GM19438 (cell line): ENCODE data around the gene MRPL51.

Experiments used
- ATAC-seq: cut with Tn5 transposase; IDR thresholded peaks from one replicate; pipeline ENCODE4 v1.9.1; 2021; ENCODE audit warnings: low read depth; ENCODE audit not compliant: unreplicated experiment

Gene MRPL51

DNA sequence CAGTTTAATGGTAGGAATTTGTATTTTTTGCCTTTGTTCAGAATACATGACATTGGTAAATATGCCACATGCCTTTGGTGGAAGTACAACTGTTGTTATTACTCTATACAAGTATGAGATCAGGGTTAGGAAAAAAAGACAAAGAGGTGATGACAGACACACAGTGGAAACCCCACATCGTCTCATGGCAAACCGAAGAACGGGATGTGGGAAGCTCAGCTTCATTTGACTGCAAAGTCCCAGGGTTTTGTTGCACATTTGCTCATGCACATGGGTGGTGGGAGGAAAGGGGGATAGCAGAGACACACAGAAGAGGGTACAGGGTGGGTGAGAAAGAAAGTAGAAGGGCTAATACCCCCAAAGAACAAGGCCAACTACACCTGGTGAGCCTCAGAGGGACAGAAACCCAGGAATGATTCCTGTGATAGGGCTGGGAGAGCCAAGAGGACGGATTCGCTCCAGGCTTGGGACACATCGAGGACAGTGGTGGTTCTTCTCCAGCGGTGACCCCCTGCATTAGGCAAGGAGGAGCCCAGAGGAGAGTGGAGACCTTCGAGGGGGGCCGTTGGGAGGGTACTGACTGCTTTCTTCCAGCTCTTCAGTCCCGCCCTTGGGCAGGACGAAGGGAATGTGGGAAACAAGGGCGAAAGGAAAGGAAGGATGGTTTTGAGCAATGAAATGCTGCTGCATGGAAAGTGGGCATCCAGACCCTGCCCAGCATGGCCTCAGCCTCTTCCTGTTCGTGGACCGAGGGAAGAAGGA, 30.6 kb downstream of the MRPL51 start:
- ATAC-seq = no peak

DNA sequence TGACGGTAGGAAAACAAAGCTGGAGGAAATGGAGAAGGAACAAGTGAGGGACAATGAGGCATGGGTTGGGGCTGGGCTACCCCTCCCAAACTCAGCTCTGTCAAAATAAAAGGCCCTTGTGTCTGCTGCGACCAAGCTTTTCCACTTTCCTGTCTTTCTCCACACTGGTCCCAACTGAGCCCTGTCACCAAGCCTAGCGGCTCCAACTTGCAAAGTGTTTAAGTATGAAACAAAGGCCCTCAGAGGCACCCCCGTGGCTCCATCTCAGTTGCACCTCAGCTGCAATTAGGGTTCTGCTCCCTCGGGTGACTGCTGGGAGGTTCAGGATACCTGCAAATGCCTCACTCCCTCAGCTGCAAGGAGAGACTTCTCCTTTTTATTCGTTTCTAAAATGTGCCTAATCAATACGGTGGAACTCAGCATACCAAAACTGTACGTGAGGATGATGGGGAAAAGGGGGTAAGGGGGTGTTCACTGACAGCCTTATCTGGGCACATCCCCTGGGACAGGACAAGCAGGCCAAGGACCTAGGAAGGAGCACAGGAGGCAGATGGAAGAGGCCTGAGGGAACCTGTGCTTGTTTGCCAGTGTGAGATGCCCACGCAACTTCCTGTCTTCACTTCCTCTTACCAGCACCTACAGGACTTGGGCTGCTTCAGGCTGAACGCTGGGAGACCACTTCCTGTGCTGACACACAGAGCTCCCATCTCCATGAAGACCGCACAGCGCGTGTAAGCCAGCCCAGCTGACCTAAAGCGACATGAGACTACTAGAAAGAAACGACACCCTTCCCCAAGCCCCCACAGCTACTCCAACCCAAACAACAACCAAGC, 31.4 kb downstream of the MRPL51 start:
- peak; percentile 80 for ATAC-seq

DNA sequence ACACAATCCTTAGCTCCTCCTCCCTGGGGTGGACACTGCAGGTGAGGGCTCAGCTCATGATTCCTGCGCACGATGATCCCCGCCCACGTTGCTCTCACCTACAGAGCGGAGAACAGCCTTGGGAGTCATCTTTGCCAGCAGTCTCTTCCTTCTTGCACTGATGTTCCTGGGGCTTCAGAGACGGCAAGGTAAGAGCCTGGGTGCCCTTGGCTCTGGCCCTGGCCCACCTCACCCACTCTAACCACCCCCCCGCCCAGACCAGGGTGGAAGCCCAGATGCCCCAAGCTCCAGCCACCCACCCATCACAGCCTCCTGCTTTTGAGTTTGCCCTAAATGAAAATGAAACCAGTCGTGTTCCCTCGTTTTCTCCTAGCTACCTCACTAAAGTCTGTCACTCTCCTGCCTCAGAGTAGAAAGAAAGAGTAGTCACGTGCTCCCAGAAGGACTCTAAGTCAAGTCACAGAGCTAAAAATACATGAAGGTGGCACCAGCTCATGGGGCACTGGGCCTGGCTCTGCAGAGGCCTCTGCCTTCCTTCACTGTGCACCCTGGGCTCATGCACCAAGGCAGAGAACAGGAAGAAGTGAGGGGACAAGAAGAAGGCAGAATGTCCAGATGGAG, 32.2 kb downstream of the MRPL51 start:
- no peak for ATAC-seq

DNA sequence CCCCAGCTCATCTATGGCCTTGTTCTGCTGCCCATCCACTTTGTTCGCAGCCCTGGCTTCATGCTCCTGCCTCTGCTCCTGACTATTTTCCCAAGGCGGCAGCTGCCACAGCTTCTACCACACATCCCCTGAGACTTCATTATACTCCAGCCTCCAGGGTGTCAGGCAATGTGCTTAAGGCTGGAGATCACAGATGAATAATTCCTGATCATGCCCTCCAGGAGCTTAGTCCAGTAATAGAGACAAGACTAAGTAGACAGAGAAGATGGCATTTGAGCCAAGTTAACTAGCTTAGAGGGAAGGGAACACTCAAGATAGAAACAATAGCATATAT, 34.1 kb downstream of the MRPL51 start:
- no peak for ATAC-seq

DNA sequence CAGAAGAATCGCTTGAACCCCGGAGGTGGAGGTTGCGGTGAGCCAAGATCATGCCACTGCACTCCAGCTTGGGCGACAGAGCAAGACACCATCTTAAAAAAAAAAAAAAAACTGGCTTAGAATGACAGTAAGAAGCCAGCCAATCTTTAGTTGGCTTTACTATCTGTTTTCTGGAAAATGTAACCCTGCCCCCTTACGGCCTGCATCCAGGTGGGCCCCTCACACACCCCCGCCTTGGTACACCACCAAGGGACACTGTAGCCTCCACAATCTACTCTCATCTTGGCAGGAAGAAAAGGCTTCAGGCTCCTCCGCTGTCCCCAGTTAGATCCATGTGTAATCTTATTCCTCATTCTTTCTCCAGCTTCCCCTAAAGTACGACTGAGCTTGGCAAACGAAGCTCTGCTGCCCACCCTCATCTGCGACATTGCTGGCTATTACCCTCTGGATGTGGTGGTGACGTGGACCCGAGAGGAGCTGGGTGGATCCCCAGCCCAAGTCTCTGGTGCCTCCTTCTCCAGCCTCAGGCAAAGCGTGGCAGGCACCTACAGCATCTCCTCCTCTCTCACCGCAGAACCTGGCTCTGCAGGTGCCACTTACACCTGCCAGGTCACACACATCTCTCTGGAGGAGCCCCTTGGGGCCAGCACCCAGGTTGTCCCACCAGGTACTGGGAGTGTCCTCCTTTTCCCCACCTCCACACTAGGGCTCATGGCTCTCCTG, 34.6 kb downstream of the MRPL51 start:
- ATAC-seq = no peak

DNA sequence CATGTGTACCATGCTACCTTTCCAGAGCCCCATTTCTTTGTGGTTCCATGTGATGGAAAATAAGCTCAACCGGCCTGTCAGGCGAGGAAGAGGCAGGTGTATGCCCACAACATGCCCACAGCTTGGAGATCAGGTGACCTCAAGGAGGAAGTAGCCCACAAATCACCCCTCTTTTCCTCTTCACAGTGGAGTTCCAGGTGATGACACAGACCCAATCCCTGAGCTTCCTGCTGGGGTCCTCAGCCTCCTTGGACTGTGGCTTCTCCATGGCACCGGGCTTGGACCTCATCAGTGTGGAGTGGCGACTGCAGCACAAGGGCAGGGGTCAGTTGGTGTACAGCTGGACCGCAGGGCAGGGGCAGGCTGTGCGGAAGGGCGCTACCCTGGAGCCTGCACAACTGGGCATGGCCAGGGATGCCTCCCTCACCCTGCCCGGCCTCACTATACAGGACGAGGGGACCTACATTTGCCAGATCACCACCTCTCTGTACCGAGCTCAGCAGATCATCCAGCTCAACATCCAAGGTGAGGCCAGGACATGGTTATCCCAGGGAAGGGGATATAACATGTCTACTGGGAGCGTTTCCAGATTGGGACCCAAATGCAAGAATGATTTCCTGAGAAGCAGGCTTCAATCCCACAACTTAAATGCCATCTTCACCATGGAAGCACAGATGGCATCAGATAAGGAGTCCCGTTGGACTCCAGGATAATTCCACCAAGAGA, 35.7 kb downstream of the MRPL51 start:
- ATAC-seq = no peak

DNA sequence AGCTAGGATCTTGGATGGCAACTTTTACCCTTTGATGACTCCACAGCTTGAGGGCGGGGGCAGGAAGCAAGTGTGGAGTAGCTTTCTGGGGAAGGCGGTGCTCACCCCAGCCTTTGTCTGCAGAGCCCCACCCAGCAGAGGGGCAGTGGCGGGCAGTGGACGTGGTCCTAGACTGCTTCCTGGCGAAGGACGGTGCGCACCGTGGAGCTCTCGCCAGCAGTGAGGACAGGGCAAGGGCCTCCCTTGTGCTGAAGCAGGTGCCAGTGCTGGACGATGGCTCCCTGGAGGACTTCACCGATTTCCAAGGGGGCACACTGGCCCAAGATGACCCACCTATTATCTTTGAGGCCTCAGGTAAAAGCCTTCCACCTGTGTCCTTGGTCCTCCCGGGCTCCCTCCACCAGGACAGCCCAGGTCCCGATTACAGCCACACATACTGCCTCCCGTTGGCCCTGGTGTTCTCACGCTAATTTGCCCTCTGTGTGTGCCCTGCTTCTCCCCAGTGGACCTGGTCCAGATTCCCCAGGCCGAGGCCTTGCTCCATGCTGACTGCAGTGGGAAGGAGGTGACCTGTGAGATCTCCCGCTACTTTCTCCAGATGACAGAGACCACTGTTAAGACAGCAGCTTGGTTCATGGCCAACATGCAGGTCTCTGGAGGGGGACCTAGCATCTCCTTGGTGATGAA, 40.0 kb downstream of the MRPL51 start:
- ATAC-seq = no peak

DNA sequence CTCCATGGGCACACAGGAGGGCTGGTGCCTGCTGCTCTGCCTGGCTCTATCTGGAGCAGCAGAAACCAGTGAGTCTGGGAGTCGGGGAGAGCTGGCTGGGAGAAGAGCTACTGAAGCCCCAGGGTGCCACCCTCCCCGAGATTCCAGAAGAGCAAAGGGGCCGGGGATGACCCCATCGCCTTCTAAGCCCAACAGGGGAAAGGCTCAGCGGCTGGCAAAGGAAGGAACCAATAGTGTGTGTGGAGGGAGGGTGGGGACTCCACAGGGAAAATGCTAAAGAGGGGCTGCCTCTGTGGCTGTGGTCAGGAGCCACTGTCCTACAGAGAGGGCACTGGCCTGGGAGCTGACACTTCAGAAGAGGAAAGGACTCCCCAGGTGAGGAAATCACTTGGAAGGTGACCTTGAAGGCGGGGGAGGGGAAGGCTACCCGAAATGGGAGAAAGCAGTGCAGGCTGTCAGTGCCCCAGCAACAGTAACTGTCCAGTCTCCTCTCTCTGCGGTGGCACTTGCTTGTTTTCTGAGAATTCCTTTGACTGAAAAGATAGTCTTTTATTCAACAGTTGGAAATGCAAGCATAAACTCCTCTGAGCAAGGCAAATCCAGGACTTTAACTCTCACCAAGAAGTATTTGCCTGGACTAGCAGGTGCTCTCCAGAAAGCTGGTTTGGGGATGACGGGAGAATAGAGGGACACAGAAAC, 40.7 kb downstream of the MRPL51 start:
- no peak for ATAC-seq

DNA sequence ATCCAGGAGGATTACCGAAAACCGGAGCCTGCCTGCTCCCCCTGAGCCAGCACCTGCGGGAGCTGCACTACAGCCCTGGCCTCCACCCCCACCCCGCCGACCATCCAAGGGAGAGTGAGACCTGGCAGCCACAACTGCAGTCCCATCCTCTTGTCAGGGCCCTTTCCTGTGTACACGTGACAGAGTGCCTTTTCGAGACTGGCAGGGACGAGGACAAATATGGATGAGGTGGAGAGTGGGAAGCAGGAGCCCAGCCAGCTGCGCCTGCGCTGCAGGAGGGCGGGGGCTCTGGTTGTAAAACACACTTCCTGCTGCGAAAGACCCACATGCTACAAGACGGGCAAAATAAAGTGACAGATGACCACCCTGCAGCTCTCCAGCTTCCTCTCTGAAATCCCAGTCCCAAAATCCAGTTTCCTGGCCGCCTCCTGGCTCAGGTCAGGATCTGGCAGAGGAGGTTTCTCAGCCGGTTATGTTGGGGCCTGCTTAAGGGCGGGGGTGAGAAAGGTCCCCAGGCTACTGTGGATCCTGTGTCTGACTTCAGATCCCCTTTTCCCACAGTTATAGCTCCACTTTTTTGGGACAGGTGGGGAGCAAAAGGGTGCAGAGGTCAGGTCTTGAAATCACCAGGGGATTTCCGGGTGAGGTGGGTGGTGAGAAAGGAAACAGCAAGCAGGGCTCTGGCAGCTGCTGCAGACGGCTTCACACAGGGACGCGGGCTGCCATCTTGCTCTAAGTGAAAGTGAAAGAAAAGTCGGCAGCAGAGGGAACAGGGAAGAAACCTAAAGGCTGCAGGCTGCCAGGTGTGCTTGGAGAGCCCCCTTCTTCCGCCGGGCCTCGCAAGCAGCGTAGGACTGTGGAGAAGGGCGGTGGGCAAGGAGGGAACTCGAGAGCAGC, 41.5 kb downstream of the MRPL51 start, which contains the start of gene TAPBPL:
TSS of gene TAPBPL (plus strand) at position 695 of the 897 bp plus-strand sequence. CDS start 207 bp downstream, outside the sequence.
- peak; percentile 57 for ATAC-seq

DNA sequence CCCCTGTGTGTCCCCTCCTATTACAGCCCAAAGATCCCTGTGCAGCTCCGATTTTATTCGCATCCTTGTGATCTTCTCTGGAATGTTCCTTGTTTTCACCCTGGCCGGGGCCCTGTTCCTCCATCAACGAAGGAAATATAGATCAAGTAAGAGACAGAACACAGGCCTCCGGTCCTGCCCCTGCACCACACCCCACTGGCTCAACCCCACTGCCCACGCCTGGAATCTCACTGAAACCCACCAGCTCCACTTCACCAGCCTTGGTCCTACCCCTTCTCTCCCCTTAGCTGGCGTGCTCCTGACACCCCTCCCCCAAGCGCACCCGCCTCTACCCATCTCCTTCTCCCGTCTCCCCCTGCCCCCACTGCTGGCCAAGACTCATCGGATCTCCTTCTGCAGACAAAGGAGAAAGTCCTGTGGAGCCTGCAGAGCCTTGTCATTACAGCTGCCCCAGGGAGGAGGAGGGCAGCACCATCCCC, 42.2 kb downstream of the MRPL51 start:
- ATAC-seq = no peak

DNA sequence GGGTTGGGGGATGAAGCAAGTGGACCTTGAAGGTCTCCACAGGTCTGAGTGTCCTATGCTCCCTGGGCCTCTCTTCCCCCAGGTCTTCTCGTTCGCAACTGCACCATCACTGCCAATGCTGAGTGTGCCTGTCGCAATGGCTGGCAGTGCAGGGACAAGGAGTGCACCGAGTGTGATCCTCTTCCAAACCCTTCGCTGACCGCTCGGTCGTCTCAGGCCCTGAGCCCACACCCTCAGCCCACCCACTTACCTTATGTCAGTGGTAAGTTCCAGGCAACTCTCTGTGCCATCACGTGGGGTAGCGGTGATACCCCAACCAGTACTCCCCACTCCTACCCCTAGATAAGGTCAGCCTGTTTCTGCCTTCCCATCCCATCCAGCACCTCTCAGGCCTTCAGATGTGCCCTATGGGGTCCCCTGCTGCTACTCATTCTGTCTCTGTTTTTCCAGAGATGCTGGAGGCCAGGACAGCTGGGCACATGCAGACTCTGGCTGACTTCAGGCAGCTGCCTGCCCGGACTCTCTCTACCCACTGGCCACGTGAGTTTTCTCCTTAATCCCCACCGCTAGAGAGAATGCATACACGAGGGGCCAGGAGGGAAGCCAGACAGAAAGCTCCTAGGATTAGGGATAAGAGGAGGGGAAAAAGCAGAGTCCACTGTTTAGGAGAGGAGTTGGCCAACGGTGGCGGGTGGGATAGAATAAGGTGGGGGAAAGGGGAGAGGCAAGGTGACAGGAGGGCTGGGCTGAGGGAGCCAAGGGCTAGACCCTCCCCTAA, 42.8 kb downstream of the MRPL51 start:
- no peak for ATAC-seq

DNA sequence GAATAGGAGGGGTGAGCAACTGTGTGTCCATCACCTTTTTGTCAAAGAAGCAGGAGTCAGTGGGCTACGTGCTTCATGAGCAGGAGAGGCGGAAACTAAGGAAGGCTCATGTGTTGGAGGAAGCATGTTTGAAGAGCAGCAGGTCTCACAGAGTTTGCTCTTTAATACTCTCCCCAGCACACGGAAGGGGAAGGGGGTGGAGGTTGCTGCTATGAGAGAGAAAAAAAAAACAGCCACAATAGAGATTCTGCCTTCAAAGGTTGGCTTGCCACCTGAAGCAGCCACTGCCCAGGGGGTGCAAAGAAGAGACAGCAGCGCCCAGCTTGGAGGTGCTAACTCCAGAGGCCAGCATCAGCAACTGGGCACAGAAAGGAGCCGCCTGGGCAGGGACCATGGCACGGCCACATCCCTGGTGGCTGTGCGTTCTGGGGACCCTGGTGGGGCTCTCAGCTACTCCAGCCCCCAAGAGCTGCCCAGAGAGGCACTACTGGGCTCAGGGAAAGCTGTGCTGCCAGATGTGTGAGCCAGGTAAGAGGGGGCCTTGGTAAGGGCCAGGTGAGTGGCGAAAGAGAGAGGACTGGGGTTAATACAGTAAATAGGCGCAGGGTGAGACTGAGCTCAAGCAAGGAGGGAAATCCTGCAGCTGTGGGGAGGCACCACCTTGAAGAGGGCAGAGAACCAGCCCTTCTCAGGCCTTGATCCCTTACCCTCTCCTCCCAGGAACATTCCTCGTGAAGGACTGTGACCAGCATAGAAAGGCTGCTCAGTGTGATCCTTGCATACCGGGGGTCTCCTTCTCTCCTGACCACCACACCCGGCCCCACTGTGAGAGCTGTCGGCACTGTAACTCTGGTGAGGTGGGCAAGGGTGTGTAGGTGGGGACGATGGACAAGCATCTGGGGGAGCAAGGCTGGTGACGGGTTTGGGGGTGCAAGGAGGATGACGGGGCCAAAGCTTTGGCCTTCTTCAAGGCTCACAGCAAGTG, 48.1 kb downstream of the MRPL51 start, which contains the start of gene CD27:
TSS of gene CD27 (plus strand) at position 252 of the 985 bp plus-strand sequence. CDS start at position 393, 141 bp downstream.
- ATAC-seq = no peak

DNA sequence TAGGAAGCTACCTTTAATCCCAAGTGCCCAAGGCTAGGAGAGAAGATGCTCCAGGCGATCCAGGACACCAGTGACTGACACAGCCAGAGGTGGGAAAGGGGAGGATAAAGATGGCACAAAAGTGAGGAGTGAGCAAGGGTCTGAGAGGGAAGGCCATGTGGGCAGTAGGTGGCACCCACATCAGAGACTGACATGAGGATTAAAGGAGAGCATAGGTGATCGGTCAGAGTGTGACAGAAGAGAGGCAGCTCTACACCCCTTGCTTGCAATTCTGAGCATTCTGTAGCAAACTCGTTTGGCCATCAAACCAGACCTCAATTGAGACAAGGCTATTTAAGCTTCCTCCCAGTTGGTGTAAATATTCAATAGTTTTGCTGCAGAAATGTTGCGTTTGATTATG, 49.0 kb downstream of the MRPL51 start:
- ATAC-seq = no peak

DNA sequence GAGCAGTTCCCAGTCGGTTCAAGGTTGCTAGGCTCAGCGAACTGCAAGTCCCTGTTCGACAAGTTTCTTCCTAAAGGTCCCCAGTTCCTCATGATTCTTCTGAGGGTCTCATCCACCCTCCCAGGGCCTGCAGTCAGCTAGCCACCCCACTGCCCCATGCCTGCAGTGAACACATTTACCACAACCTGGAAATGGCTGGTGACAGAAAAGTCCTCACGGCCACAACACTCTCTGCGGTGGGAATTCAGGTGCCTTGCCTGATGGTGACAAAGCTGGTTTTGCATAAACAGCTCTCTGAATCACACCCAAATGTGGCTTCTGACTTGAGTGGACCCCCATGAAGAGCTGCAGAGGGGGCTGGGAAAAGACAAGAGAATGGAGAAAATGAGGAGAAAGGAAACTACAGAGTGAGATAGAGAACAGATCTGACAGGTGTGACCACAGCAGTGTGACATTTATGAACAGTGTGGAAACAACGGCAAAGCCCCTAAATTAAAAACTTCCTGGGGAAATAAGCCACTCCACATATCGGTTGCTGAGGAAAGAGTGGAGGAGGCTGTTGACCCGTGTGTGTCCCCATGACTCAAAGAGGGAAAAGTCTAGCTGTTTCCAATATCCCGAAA, 49.6 kb downstream of the MRPL51 start:
- peak; percentile 31 for ATAC-seq

DNA sequence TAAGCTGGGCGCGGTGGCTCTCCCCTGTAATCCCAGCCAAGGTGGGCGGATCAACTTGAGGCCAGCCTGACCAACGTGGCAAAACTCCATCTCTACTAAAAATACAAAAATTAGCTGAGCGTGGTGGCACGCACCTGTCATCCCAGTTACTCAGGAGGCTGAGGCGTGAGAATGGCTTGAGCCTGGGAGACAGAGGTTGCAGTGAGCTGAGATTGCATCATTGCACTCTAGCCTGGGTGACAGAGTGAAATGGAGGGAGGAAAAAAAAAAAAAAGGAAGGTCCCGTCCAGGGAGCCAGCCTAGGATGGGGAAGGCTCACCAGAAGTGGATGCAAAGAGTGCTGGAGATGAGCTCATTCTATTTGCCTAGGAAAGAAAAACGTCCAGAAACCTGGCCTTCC, 50.2 kb downstream of the MRPL51 start:
- ATAC-seq = no peak
